Psoas muscle (tissue), 8 donors: ENCODE data around the gene APOL2. TPM values are rescaled to one million over a fixed set of nuclear protein-coding genes. Genes with fewer than 3 reads are reported as not detected.
"Not testable (repeated sequence)": the region's sequence is repeated elsewhere in the genome, so short reads cannot be mapped to it uniquely, and the experiment has no call there.

Experiments used
- ATAC-seq, 4 donors: fragments of 200-7000 bp; cut with Tn5 transposase; one replicate each; pipeline ENCODE4 v1.9.1; 2020; ENCODE audit warnings: moderate library complexity in 3 of 4, mild to moderate bottlenecking in 2 of 4
- DNase-seq, 2 donors: peaks; one replicate each; pipeline ENCODE4 v3.0.0-alpha.2; 2020
- H3K27ac ChIP-seq: fragments of 200-600 bp; one replicate; pipeline ENCODE4 v1.8.0; 2022
- H3K27me3 ChIP-seq, 3 donors: fragments of 200-600 bp in 1 of 3; one replicate each; pipeline versions ENCODE4 v1.6.1 to v1.8.0; 2013 to 2022; ENCODE audit warnings: low read length in 2 of 3, mild to moderate bottlenecking in 2 of 3, moderate library complexity in 1 of 3; ENCODE audit not compliant: insufficient read depth in 3 of 3
- H3K36me3 ChIP-seq, 2 donors: fragments of 200-600 bp in 1 of 2; one replicate each; pipeline versions ENCODE4 v1.6.1 to v1.8.0; 2013 to 2022; ENCODE audit warnings: low read depth in 1 of 2, mild to moderate bottlenecking in 1 of 2, moderate library complexity in 1 of 2; ENCODE audit not compliant: insufficient read depth in 1 of 2
- H3K4me1 ChIP-seq: fragments of 200-600 bp; one replicate; pipeline ENCODE4 v1.8.0; 2022
- H3K4me3 ChIP-seq: fragments of 200-600 bp; one replicate; pipeline ENCODE4 v1.8.0; 2022; ENCODE audit warnings: mild to moderate bottlenecking
- H3K9me3 ChIP-seq: fragments of 200-600 bp; one replicate; pipeline ENCODE4 v1.8.0; 2022
- CTCF ChIP-seq: fragments of 200-600 bp; IDR thresholded peaks from one replicate; pipeline ENCODE4 v1.8.0; 2022; ENCODE audit warnings: antibody characterized with exemption
- WGBS, 3 donors: extraction: QIAGEN DNeasy Blood & Tissue Kit; methylation state at CpG; one replicate each; pipeline versions ENCODE4 v1.1.6 to v1.1.7; 2013; 5-methylcytosine and 5-hydroxymethylcytosine counted together
- intact Hi-C, 2 donors: fragments of 100-400 bp; cut with DNase I; formaldehyde crosslinking; loops; one replicate each; pipeline versions ENCODE4 v1.11.0 to v1.14.2; 2022
- polyA plus RNA-seq, 3 donors: library from polyadenylated mRNA; stranded (reverse); fragments of 200-250 nt; gene quantifications; one replicate each; pipeline ENCODE4 v1.2.3, GENCODE V29; 2013
- total RNA-seq, 4 donors: library from RNA; stranded (reverse); fragmentation: NEBNext Ultra II Directional in 2 of 4; extraction: Animal tissue kit (Norgen Biotek cat#: 25700) in 2 of 4; gene quantifications; one replicate each; pipeline versions ENCODE4 v1.2.1 to v1.2.4, GENCODE V29; 2021 to 2023
- donor health status: healthy with polysubstance abuse.
- donor health status: DM: no; HTN: no; CAD: no; lungs with moderate emphysema.
- donor health status: Bipolar disorder and iron deficiency.
- donor health status: healthy.
- donor health status: DM: yes; HTN: yes; CAD: no.
- donor health status: DM: no; HTN: no; CAD: no.
- donor health status: DM: no; HTN: no; CAD: no.
- donor health status: DM: yes; HTN: yes; CAD: no.

APOL2 gene
- total and polyA plus RNA-seq, 7 donors = 17.5 to 54.7 (median 43.2) TPM

- H3K27ac ChIP-seq = no peak overlapping the region
- H3K4me3 ChIP-seq = no peak overlapping the region
- H3K9me3 ChIP-seq = no peaks in the 10 kb centered on the region
- TF ChIP-seq CTCF = peak; percentile 72
- intact Hi-C loops = loop anchor here (2.0 to 5.0 kb wide), 2 partner anchors 79 to 85 kb away; no protein-coding TSS in a partner anchor
- 28 to 31% (median 30%) methylated on average over 18 of the region's 18 CpGs for WGBS, 3 donors
- ATAC-seq (peak; percentile 66 to 83 (median 75)), DNase-seq (peak; percentile 58 to 74)
- H3K4me1 ChIP-seq = no peaks in the 10 kb centered on the region
- peaks cover 0 to 21% of the 10 kb centered on the region in 2 donors for H3K36me3 ChIP-seq
- H3K27me3 ChIP-seq = no peaks in the 10 kb centered on the region
Observed at GRCh38 chr22:36277482-36278291, 38.4 kb upstream of the APOL2 start.

GRCh38 chr22:36274531-36274930 is 35.2 kb upstream of the APOL2 start:
- H3K9me3 ChIP-seq = no peaks in the 10 kb centered on the region
- TF ChIP-seq CTCF = no peak
- intact Hi-C loops = no loop called here
- no peaks in the 10 kb centered on the region for H3K4me1 ChIP-seq
- H3K27ac ChIP-seq = no peak overlapping the region
- 75 to 79% (median 79%) methylated on average over 5 of the region's 5 CpGs for WGBS, 3 donors
- no peak for DNase-seq
- no peaks in the 10 kb centered on the region for H3K27me3 ChIP-seq
- H3K4me3 ChIP-seq = no peak overlapping the region
- no peak for ATAC-seq
- H3K36me3 ChIP-seq = no peaks in the 10 kb centered on the region

- H3K36me3 ChIP-seq, intact Hi-C loops: not testable (repeated sequence)
- WGBS, 3 donors = 88 to 96% (median 91%) methylated on average over 5 of the region's 5 CpGs
Observed at GRCh38 chr22:36271951-36272350, 32.6 kb upstream of the APOL2 start.

GRCh38 chr22:36271231-36271630 is 31.9 kb upstream of the APOL2 start:
- ATAC-seq, H3K4me1 ChIP-seq, H3K9me3 ChIP-seq, H3K27me3 ChIP-seq, intact Hi-C loops, H3K27ac ChIP-seq, H3K4me3 ChIP-seq, DNase-seq, H3K36me3 ChIP-seq: not testable (repeated sequence)
- 81 to 85% (median 82%) methylated on average over 7 of the region's 7 CpGs for WGBS, 3 donors

More at GRCh38 chr22:36271951-36272350, 32.6 kb upstream of the APOL2 start:
- not testable (repeated sequence) for ATAC-seq, H3K4me1 ChIP-seq, DNase-seq, H3K9me3 ChIP-seq, H3K27ac ChIP-seq, H3K4me3 ChIP-seq, H3K27me3 ChIP-seq

GRCh38 chr22:36267896-36268485 is 28.7 kb upstream of the APOL2 start:
- intact Hi-C loops = no loop called here
- H3K27me3 ChIP-seq = no peaks in the 10 kb centered on the region
- H3K4me1 ChIP-seq = no peaks in the 10 kb centered on the region
- DNase-seq (no peak), ATAC-seq (no peak)
- peaks cover 0 to 8% of the 10 kb centered on the region in 2 donors for H3K36me3 ChIP-seq
- H3K9me3 ChIP-seq = no peaks in the 10 kb centered on the region
- H3K27ac ChIP-seq = no peak overlapping the region
- H3K4me3 ChIP-seq = no peak overlapping the region
- no peak for TF ChIP-seq CTCF
- 88 to 92% (median 91%) methylated on average over 11 of the region's 11 CpGs for WGBS, 3 donors
